ENCODE measurements around the gene MATN4.

Gene MATN4

DNA sequence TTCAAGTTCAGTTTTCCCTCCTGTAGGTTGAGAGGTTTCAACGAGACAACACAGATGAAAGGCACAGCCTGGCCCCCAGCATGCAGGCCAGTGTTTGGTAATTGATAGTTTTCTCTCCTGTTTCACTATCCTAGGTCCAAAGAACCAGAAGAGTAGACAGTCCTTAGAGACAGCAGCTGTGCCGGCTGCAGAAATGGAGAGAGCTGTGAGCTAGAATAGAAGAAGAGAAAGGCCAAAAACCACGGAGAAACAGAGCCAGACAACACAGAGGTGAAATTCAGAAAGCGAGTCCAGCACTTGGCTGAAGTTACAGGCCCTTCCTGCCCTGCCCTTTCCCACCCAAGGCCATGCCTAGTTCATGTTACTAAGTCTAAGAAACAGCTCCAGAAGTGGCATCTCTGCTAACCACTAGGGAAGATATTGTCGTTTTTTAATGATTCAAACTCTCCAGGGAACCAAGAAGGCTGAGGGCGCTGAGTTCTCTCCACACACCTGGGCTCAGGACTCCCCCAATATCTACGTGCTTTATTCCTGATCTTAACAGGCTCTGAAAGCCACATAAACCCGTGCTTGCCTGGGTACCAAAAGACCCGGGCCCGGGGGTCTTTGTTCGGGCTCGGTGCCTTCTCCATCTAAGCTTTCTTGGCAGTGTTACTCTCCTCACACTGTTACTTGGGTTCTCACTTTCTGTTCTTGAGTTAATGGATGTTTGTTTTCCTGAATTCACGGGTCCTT, 18.0 kb downstream of the MATN4 start:
- DNase-seq = no peak

DNA sequence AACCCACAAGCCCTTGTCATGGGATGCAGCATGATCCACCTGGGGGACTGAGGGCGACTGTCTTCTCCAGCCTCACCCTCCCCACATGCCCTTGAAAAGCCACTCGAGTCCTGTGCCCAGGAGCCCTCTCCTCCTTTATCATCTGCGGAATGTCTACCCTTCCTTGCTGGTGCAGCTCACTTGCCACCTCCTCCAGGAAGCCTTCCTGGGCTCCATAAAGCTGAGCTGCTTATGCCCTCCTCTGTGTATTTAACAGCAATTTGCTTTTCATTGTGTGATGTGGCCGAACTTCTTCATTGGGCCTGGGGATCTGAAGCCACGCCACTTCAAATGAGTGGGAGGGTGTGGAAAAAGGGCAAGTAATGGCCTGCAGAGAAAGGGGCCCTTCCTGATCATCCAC, 19.2 kb downstream of the MATN4 start:
- DNase-seq = no peak

DNA sequence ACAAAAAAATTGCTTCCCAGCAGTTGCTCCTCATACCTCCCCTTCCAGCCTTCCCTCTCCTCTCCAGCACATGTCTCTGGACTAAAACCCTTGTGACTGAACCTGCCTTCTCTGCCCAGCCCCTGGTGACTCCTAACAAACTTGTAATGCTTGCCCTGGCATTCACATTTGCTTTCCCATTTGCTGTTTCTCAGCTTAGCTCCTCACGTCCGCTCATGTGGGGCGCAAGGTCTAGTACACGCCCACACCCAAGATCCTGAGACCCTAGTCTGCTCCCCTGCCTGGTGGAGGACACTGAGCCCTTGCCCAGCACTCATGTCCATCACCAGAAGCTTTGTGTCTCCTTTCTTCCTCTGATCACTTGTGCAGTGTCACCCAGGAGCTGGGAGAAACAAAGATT, 19.7 kb downstream of the MATN4 start:
- DNase-seq = no peak

DNA sequence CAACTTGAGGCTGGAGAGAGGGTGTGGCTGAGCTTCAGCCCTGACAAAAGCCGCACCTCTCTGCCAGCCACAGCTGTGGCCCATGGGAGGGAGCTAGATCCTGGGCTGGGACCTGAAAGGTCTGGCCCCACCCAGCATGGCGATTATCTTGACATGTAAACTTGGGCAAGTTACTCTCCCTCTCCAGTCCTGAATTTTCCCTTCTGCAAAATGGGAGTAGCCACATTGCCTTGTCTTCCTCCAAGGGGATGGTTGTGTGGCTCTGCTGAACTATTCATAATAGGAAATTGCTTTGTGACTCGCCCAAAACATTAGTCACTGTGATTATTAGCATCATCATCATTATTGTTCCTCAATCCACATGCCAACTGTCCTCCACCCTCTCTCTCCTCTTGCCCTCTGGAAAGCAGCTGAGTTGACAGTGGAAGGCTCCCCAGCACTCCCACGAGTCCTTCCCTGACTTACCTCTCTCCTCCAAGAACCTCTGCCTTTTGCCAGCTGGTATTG, 24.5 kb downstream of the MATN4 start:
- DNase-seq = peak; percentile 8

DNA sequence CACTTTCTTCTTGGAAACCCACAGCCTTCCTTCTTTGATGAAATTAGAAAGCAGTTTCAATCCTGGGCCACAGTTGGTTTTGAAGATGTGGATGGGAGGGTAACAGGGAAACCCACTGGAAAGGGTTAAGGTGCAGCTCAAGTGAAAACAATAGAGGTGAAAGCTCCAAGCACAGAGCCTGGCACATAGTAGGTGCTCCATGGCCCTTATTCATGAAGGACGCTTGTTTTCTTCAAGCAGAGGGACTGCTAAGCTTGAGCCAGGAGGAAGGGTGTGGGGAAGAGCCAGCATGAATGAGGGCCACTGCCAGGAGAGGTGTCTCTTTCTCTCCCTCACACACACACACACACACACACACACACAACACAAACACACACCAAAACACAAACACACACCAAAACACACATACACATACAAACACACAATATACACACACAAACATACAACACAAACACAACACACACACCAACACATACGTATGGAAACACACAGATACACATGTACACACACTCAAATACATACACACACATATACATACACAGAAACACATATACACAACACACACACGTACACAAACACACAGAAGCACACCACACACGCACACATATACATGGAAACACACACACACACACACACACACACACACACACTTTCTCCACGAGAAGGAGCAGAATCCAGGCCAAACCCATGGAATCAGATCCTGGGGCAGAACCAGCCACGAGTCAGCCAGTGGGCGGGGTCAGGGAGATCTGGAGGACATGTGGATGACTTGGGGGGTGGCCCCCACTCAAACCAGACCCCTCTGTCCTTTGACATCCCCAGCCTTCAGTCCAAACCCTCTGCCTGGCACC, 25.2 kb downstream of the MATN4 start:
- no peak for DNase-seq

DNA sequence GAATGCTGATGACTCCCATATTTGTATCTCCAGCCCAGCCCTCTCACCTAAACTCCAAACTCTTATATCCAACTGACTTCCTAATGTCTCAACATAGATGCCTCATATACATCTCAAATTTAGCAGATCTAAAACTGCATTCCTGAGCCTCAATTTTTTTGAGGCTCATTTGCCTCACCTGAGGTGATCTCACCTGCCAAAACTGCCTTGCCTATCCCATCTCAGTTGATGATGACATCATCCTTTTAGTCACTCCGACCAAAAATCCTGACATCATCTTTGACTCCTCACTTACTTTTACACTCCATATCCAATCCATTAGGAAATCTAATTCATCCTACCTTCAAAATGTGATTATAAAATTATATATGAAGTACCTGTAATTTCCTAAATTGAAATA, 28.1 kb downstream of the MATN4 start:
- DNase-seq = no peak

DNA sequence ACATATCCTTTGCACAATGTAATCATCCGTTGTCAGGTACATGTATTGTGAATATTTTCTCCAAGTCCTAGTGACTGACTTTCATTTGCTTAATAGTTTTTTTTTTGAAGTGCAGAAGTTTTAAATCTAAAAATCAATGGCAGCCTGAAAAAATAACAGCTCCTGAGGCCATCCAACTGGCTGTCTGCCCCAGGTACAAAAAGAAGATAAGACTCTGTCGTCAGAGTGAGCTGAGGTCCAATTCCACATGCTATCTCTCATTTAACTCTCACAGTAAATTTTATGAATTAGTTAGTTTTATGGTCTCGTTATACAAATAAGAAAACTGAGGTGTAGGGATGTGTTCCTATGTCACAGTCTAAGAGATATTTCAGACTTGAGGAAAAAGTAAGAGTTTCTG, 32.8 kb downstream of the MATN4 start:
- DNase-seq = no peak

DNA sequence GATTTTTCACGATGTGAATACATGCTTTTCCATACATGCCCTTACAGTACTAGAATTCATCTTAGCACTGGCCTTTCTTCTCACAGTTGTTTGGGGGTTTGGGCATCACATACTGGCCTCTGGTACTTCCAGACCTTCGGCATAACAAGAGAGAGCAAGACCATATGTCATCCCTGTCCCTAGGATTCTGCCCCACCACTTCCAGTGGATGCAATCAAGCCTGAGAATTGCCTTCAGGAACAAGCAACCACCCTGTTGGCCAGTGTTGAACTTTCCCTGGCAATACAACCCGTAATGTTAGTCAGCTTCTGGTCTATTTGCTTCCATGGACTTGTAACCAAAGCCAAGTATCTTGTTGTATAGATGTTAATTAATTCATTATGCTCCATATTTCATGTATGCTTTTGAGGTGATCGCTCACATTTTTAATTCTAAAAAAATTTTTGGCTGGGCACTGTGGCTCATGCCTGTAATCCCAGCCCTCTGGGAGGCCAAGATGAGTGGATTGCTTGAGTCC, 38.3 kb downstream of the MATN4 start:
- DNase-seq = no peak

DNA sequence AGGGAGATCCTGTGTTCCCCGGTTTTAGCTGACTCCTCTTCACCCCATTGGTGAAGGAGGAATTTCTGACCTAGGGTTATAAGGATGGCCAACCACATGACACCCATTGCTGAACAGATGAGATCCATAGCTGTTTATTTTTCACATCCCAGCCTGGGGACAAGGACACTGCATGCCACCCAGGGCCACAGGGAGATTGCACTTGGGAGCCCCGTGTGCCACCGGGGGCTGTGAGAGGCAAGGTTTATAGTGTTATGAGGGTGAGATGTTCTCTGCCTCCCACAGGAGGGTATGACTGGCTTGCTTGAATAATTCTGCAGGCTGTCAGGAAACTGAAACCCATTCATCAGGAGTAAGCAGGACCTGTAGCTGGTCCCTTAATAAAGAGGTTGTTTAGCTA, 39.0 kb downstream of the MATN4 start:
- no peak for DNase-seq

DNA sequence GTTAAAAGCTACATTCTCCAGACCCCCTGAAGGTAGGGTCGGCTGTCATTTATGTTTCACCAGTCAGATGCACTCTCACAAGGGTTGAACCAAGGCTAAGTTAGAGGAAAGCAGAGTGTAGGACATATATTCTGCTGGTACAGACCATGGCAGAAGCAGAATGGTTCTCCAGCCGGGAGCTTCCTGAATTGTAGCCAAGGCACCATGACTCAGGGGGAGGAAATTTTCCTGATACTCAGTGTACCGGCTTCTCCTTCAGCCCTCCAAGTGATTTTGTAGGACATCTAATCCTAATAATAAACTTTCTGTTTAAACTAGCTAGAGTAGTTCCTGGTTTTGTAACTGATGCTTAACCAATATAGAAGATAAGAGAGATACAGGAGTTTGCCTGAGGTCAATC, 39.6 kb downstream of the MATN4 start:
- no peak for DNase-seq

DNA sequence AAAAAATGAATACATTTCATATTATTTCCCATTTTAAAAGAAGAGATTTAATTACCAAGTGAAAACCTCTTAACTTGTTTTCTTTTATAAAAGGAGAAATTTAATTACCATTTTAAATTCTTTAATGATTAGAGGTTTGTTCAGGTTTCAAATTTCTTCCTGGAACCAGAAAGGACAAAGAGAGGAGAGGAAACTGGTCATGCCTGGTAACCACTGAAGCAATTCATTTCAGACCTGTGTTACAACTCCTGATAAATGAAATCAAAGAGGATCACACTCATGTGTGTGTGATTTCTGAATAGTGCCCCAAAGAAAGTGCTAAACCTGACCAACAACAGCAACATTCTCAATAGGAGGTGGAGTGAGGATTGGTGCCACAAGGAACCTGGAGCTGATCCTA, 41.1 kb downstream of the MATN4 start:
- DNase-seq = no peak

DNA sequence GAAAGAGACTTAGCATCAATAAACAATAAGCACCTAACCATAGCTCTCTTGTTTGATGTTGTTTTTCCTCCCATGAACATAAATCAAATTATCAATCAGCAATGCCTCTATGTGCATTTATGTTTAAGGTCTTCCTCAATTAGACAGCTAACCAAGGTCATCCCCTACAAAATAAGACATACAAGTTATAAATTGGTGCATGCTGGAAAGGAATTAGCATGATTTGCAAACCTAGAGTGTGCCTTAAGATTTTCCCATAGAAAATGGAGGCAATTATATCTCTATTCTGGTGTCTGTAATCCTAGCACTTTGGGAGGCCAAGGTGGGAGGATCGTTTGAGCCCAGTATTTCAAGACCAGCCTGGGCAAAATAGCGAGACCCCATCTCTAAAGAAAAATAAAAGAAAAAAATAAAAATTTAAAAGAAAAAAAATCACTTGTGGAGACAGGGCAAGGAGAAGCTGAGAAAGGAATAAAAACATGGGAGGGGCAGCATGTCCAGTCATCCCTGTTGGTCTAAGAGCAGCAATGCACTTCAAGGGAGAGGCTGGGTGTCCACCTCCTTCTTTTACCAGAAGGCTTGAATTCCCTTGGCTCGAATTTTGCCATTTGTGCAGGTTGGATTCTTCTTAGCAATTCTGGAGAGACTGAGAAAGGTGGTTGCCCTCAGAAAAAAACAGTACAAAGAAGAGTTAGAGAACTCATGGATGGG, 44.4 kb downstream of the MATN4 start:
- no peak for DNase-seq

DNA sequence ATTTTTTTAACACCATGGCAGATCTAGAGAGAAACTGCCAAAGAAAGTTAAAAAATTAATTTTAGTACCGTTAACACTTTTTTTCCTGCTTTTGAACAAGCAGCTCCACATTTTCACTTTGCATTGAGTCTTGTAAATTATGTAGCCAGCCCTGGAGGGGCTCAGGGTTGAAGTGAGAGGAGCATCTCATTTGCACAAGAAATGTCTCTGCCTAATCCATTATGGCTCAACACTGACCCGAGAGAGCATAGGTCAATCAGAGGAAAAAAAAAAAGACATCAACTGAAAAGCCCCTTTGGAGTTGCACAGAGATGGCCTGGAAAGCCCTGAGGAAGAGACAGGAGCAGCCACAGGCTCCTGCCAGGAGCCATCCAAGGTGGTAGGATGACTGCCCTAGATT, 49.4 kb downstream of the MATN4 start:
- DNase-seq = no peak

DNA sequence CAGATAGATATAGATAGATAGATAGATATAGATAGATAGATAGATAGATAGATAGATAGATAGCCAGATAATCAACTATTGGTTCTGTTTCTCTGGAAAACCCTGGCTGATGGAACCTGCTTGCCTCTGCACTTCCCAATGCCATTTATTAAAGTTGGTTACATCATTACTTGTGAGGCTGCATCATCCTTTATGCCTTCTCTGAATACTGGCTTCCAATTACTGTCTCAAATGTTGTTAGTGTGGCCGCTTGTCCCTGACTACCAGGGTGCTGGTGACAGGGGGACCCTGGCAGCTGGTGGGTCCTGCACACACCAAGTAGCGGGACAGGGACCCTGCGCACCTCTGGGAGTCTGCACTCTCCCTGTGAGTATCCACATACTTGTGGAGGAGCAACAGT, 49.8 kb downstream of the MATN4 start:
- no peak for DNase-seq

DNA sequence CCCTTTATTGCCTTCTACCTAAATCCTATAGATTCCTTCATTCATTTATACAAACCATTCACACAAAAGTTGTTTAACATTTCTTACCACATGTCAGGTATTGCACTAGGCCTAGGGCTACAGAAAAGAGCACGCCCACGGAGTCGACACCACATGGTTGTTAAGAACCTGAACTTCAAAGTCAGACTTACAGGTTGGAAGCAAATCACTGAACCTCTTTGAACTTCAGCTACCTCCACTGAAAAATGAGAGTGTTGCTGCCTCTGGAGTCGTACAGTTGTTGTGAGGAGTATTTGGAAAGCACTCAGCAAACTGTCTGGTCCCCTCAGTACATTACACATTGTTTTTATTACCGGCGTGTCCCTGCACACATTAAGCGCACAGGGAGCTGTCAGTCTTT, 50.4 kb downstream of the MATN4 start:
- no peak for DNase-seq

DNA sequence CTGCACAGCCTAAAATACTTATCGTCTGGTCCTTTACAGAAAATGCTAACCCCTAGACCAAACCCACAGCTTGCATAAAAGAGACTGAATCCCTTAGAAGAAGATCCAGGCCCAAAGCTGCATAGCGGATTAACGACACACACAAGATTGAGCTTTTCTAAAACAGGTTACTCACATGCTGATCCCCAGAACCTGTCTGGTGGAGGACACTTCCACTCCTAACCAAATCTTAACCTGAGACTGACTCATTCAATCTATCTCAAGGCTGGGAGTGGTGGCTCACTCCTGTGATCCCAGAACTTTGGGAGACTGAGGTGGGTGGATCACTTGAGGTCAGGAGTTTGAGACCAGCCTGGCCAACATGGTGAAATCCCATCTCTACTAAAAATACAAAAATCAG, 50.9 kb downstream of the MATN4 start:
- no peak for DNase-seq

DNA sequence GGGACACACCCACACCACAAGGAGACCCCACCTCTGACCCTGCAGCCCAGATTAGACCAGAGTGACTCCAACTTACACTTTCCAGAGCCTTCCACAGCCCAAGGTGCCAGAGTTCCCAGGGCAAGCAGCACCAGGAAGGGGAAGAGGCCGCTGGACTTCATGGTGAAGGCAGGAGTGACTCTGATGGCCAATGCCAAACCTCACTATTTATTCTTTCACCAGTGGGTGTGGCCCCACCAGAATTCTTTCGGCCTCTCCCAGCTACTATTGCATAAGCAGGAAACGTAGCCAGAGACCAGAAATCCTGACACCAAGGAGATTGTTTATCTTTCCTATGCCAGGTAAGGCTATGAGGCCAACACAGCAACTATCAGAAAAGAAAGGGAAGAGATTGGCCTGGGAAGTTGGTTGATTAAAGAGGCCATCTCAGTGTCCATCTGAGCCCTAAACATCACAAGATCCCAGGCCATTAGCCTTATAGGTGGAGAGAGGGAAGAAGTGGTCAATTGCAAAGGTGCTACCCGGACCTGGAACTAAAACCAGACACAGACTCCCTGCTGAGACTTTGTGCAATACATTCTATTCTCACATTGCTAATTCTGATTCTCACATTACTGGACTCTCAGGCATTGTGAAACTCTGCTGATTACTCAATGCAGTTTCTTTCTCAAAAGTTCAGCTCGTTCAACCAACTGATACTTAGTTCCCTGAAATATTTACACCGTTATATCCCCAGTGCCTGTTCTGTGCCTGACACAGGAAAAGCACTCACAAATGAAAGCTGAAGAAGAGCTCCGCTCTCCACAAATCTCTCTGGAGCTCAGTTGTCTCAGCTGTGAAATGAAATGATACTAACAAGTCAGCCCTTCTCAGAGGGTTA, 53.5 kb downstream of the MATN4 start, which contains the start of gene SLPI:
SLPI (minus strand) TSS at position 182 of the 880 bp plus-strand sequence; CDS start at position 161, 21 bp downstream.
- no peak for DNase-seq

DNA sequence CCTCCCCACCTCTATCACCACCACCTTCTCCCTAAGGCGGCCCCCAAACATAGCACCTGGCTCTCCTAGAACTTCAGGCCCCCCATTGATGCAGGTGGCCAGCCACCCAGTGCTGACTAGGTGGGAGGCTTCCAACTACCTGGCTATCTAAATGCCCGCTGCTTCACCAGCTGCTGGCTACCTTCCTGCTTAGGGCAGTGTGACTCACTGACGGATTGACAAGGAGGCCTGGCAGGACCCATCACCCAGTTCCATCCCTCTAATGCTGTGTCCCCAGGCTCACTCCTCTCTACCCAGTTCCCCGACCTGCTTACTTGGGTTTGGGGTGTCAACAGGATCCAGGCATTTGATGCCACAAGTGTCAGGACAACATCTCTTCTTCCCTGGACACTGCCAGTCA, 54.8 kb downstream of the MATN4 start:
- no peak for DNase-seq

DNA sequence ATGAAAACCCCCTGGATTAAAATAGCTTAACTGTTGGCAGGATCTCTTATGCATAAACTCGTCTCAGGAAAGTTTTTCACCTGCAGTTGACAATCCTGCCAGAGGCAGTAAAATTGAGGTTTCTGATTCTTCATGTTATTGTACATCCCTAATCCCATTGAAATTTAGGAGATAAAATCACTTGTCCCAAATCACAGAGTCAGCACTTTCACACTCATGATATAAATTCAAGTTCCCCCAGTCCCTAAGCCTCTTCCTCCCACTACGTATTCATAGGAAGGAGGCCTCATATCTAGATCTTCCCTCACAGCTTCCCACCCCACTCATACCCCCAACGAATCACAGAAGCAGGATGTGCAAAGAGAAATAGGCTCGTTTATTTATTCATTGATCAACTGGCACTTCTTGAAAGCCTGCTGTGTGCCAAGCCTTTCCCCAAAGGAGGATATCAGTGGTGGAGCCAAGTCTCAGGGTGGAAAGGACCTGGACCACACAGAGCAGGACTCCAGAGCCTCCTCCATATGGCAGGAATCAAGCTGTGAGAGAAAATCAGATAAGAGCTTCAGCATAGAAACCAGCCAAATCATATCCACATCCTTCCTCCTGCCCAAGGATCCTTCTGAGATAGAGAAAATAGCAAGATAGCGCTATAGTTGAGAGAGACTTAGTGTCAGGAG, 56.1 kb downstream of the MATN4 start:
- no peak for DNase-seq

DNA sequence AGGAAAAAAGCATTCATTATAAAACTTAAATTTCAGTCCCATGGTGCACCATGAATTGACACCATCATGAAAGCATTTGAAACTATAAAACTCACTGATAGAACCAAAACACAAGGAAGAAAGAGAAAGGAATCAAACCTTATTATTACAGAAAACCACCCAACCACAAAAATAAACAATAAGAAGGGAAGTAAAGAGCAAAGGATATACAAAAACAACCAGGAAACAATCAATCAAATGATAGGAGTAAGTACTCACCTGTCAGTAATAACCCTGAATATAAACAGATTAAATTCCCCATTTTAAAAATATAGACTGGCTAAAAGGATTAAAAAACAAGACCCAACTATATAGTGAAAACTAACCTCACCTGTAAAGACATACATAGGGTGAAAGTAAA, 59.5 kb downstream of the MATN4 start:
- no peak for DNase-seq

DNA sequence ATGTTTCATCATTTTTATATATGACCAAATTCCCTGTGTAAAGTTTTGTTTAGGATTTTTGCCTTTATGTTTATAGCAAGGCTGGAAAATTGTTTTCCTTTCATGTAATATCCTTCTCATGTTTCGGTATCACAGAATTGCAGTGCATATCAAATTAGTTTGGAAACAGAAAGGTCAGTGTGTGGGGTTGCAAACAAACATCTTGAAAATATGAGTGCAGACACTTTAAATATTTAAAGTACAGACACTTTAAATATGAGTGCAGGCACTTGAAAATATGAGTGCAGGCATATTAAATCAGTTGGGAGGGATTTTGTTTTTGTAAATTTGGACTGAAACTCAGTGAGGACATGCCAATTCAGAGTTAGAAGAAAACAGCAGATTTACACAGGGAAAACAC, 60.2 kb downstream of the MATN4 start:
- DNase-seq = no peak

DNA sequence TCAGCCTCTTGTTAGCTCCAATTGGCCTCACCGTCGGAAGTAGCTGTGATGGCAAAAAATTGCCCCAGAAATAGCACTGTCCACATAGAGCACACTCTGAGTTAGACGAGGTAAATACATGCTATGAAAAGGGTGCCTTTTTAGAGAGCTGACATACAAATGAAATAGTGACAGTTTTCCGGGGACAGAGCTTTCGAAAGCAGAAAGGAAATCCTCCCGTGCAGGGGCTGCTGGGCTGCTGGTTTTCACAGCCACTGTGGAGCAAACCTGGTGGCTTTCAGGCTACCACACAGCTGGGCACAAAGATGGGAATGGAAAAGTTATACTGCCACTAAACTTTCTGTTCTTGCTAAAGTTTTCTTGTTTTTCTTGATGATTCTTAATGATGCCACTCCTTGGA, 62.0 kb downstream of the MATN4 start:
- DNase-seq = no peak
